H9 (cell line): ENCODE results near the gene CACNB2. TPM values are rescaled to one million over a fixed set of nuclear protein-coding genes. Genes with fewer than 3 reads are reported as not detected.
A peak's percentile ranks its signal among the peaks of the same experiment; 100 is the strongest.

ENCODE experiments used
- DNase-seq: peaks from one replicate; pipeline ENCODE4 v3.0.0-alpha.2; 2017
- H2AFZ ChIP-seq: one replicate; pipeline ENCODE4 v1.6.1; 2013; ENCODE audit warnings: mild to moderate bottlenecking, low read length, control low read depth, moderate library complexity
- H2AK5ac ChIP-seq: 2 replicates; pipeline ENCODE4 v1.6.1; 2013; ENCODE audit warnings: low read length, control low read depth, mixed read lengths; ENCODE audit not compliant: insufficient read length
- H2BK120ac ChIP-seq: one replicate; pipeline ENCODE4 v1.6.1; 2013; ENCODE audit warnings: low read depth, mild to moderate bottlenecking, low read length, control low read depth, inconsistent platforms; ENCODE audit not compliant: poor library complexity, severe bottlenecking
- H2BK12ac ChIP-seq: 2 replicates; pipeline ENCODE4 v1.6.1; 2013; ENCODE audit warnings: low read length, control low read depth, mixed read lengths, low read depth; ENCODE audit not compliant: insufficient read length
- H2BK15ac ChIP-seq: 2 replicates; pipeline ENCODE4 v1.6.1; 2013; ENCODE audit warnings: low read depth, low read length, control low read depth
- H2BK20ac ChIP-seq: one replicate; pipeline ENCODE4 v1.6.1; 2013; ENCODE audit warnings: low read depth, mild to moderate bottlenecking, low read length, control low read depth, inconsistent platforms; ENCODE audit not compliant: poor library complexity, severe bottlenecking
- H2BK5ac ChIP-seq: 2 replicates; pipeline ENCODE4 v1.6.1; 2013; ENCODE audit warnings: low read length, control low read depth, mixed read lengths; ENCODE audit not compliant: insufficient read length
- H3K14ac ChIP-seq: 2 replicates; pipeline ENCODE4 v1.6.1; 2013; ENCODE audit warnings: low read length, control low read depth; ENCODE audit not compliant: insufficient read depth
- H3K18ac ChIP-seq: 2 replicates; pipeline ENCODE4 v1.6.1; 2013; ENCODE audit warnings: low read depth, mild to moderate bottlenecking, mixed read lengths, low read length, control low read depth; ENCODE audit not compliant: insufficient read length
- H3K23ac ChIP-seq: 2 replicates; pipeline ENCODE4 v1.6.1; 2013; ENCODE audit warnings: low read length, control low read depth, mixed read lengths, low read depth; ENCODE audit not compliant: insufficient read length
- H3K23me2 ChIP-seq: 2 replicates; pipeline ENCODE4 v1.6.1; 2013; ENCODE audit warnings: low read depth, mild to moderate bottlenecking, mixed read lengths, low read length, control low read depth; ENCODE audit not compliant: insufficient read length, poor library complexity, severe bottlenecking
- H3K27ac ChIP-seq: 2 replicates; pipeline ENCODE4 v1.5.1; 2013; ENCODE audit warnings: low read length, control low read depth, mixed read lengths, low read depth; ENCODE audit not compliant: insufficient read length
- H3K27me3 ChIP-seq: 2 replicates; pipeline ENCODE4 v1.6.1; 2013; ENCODE audit warnings: low read length, control low read depth, inconsistent platforms; ENCODE audit not compliant: insufficient read depth
- H3K4ac ChIP-seq: 2 replicates; pipeline ENCODE4 v1.6.1; 2013; ENCODE audit warnings: low read depth, mild to moderate bottlenecking, control low read depth, inconsistent platforms, low read length, moderate library complexity
- H3K4me1 ChIP-seq: 2 replicates; pipeline ENCODE4 v1.6.1; 2013; ENCODE audit warnings: low read length, control low read depth, inconsistent platforms; ENCODE audit not compliant: insufficient read depth
- H3K4me2 ChIP-seq: 2 replicates; pipeline ENCODE4 v1.6.1; 2013; ENCODE audit warnings: low read length, control low read depth, mixed read lengths; ENCODE audit not compliant: insufficient read length, insufficient read depth
- H3K56ac ChIP-seq: 2 replicates; pipeline ENCODE4 v1.6.1; 2013; ENCODE audit warnings: low read depth, mild to moderate bottlenecking, mixed read lengths, low read length, control low read depth; ENCODE audit not compliant: insufficient read length
- H3K79me1 ChIP-seq: 2 replicates; pipeline ENCODE4 v1.6.1; 2013; ENCODE audit warnings: low read depth, mild to moderate bottlenecking, moderate library complexity, low read length, control low read depth, inconsistent platforms; ENCODE audit not compliant: insufficient read depth, poor library complexity, severe bottlenecking
- H3K79me2 ChIP-seq: 2 replicates; pipeline ENCODE4 v1.6.1; 2013; ENCODE audit warnings: low read length, control low read depth, inconsistent platforms; ENCODE audit not compliant: insufficient read depth
- H3K9ac ChIP-seq: 2 replicates; pipeline ENCODE4 v1.6.1; 2013; ENCODE audit warnings: low read length, control low read depth, mixed read lengths; ENCODE audit not compliant: insufficient read length; ENCODE audit errors: extremely low read depth
- H3K9me3 ChIP-seq: one replicate; pipeline ENCODE4 v1.6.1; 2013; ENCODE audit warnings: low read depth, low read length, inconsistent platforms; ENCODE audit not compliant: control insufficient read depth
- H3T11ph ChIP-seq: one replicate; pipeline ENCODE4 v1.6.1; 2013; ENCODE audit warnings: mild to moderate bottlenecking, low read length, control low read depth, inconsistent platforms
- H4K20me1 ChIP-seq: one replicate; pipeline ENCODE4 v1.6.1; 2013; ENCODE audit not compliant: control insufficient read depth, insufficient read length, insufficient read depth
- H4K5ac ChIP-seq: 2 replicates; pipeline ENCODE4 v1.6.1; 2013; ENCODE audit warnings: low read depth, mild to moderate bottlenecking, mixed read lengths, low read length, control low read depth; ENCODE audit not compliant: insufficient read length
- H4K8ac ChIP-seq: replicated peaks from 2 replicates; pipeline ENCODE4 v1.6.1; 2013; ENCODE audit warnings: low read length, control low read depth, mixed read lengths, low read depth; ENCODE audit not compliant: insufficient read length
- H4K91ac ChIP-seq: 2 replicates; pipeline ENCODE4 v1.6.1; 2013; ENCODE audit warnings: low read depth, mild to moderate bottlenecking, moderate library complexity, mixed read lengths, low read length, control low read depth; ENCODE audit not compliant: insufficient read length
- H3K27ac Mint-ChIP-seq, 3 experiments: 2 replicates in 2 of 3; 3 replicates in 1 of 3; pipeline ENCODE4 v1.8.0; 2020 to 2021; ENCODE audit warnings: mixed read lengths in 3 of 3, mild to moderate bottlenecking in 1 of 3, moderate library complexity in 1 of 3
- H3K27me3 Mint-ChIP-seq: 2 replicates; pipeline ENCODE4 v1.8.0; 2021; ENCODE audit warnings: low read depth, mild to moderate bottlenecking, moderate library complexity, mixed read lengths
- H3K36me3 Mint-ChIP-seq, 3 experiments: 2 replicates in 2 of 3; 3 replicates in 1 of 3; pipeline ENCODE4 v1.8.0; 2020 to 2021; ENCODE audit warnings: low read depth in 3 of 3, mixed read lengths in 3 of 3; ENCODE audit not compliant: insufficient read depth in 1 of 3
- H3K4me1 Mint-ChIP-seq, 2 experiments: 2 replicates each; pipeline ENCODE4 v1.8.0; 2020; ENCODE audit warnings: mixed read lengths in 2 of 2
- H3K4me3 Mint-ChIP-seq, 2 experiments: 2 replicates in 1 of 2; 3 replicates in 1 of 2; pipeline ENCODE4 v1.8.0; 2020 to 2021; ENCODE audit warnings: mild to moderate bottlenecking in 2 of 2, mixed read lengths in 2 of 2, moderate library complexity in 1 of 2
- H3K9me3 Mint-ChIP-seq, 2 experiments: 2 replicates in 1 of 2; 3 replicates in 1 of 2; pipeline ENCODE4 v1.8.0; 2020; ENCODE audit warnings: mild to moderate bottlenecking in 2 of 2, mixed read lengths in 2 of 2, moderate library complexity in 1 of 2
- CTCF ChIP-seq: fragments of 200-600 bp; sonication (generic); conservative IDR thresholded peaks from 3 replicates; pipeline ENCODE4 v1.8.0; 2021; ENCODE audit warnings: antibody characterized with exemption, mild to moderate bottlenecking
- WGBS: extraction: QIAGEN DNeasy Blood & Tissue Kit; methylation state at CpG from one replicate; pipeline ENCODE4 v1.1.7; 2013; ENCODE audit warnings: missing lambda C conversion rate, low lambda C conversion rate, mixed read lengths; ENCODE audit not compliant: insufficient read length; ENCODE audit errors: extremely low coverage; 5-methylcytosine and 5-hydroxymethylcytosine counted together
- total RNA-seq: library from RNA; stranded (reverse); gene quantifications from 2 replicates; pipeline ENCODE4 v1.2.1, GENCODE V29; 2021

Gene CACNB2
- total RNA-seq, 1 experiment from 2014 or later: 2.6 TPM

- Histone ChIP-seq H3K27me3 (no peaks in the 10 kb centered on the region), H3K9ac (no peak overlapping the region), H3K23ac (no peak overlapping the region), H2BK5ac (no peak overlapping the region), H2BK15ac (no peak overlapping the region), H4K20me1 (no peaks in the 10 kb centered on the region), H3K9me3 (no peaks in the 10 kb centered on the region), H4K5ac (no peak overlapping the region), H2AFZ (no peak overlapping the region), H2BK120ac (no peak overlapping the region), H3K56ac (no peak overlapping the region), H3K79me1 (no peaks in the 10 kb centered on the region), H3K4me2 (no peak overlapping the region), H3K4me1 (no peaks in the 10 kb centered on the region), H3T11ph (no peak overlapping the region), H3K27ac (no peak overlapping the region), H3K18ac (no peak overlapping the region), H2BK20ac (no peak overlapping the region), H3K23me2 (no peaks in the 10 kb centered on the region), H3K4ac (no peak overlapping the region), H2BK12ac (no peak overlapping the region), H4K91ac (no peak overlapping the region), H4K8ac (no peak overlapping the region), H2AK5ac (no peak overlapping the region), H3K79me2 (no peaks in the 10 kb centered on the region), H3K14ac (no peak overlapping the region)
- DNase-seq: no peak
- Mint-ChIP-seq H3K4me3 (no peak overlapping the region), H3K9me3 (no peaks in the 10 kb centered on the region), H3K27me3 (no peaks in the 10 kb centered on the region), H3K4me1 (no peaks in the 10 kb centered on the region), H3K27ac (peak overlapping the region in 1 of 3 experiments; percentile 89; a peak in 1 of 7 replicates), H3K36me3 (peaks cover 0 to under 1% (median 0%) of the 10 kb centered on the region in 3 experiments; a peak in 1 of 7 replicates)
- TF ChIP-seq CTCF: peak; percentile 38
- no CpG with 5 or more reads among the region's 5 CpGs for WGBS
Observed at GRCh38 chr10:18381679-18382078, 241.5 kb downstream of the CACNB2 start.
